Breast epithelium (tissue), 4 donors: ENCODE measurements around the gene MSL3B.
A peak's percentile ranks its signal among the peaks of the same experiment; 100 is the strongest.

Experiments used
- DNase-seq, 2 donors: peaks; one replicate each; pipeline ENCODE4 v3.0.0-alpha.2; 2019; ENCODE audit warnings: low spot score in 2 of 2
- H3K27ac ChIP-seq, 2 donors: fragments of 200-600 bp; sonication (generic) in 1 of 2; one replicate each; pipeline ENCODE4 v1.5.1; 2016 to 2019; ENCODE audit warnings: mild to moderate bottlenecking in 1 of 2
- H3K27me3 ChIP-seq, 2 donors: fragments of 200-600 bp; sonication (generic) in 1 of 2; one replicate each; pipeline versions ENCODE4 v1.5.1 to v1.6.0; 2017 to 2019; ENCODE audit warnings: control low read depth in 1 of 2, mild to moderate bottlenecking in 1 of 2
- H3K36me3 ChIP-seq: fragments of 200-600 bp; one replicate; pipeline ENCODE4 v1.5.1; 2019
- H3K4me1 ChIP-seq, 2 donors: fragments of 200-600 bp; sonication (generic); one replicate each; pipeline ENCODE4 v1.5.1; 2016 to 2019; ENCODE audit warnings: control low read depth in 1 of 2
- H3K4me3 ChIP-seq, 3 donors: fragments of 200-600 bp; sonication (generic); 1 replicate in 2 of 3; 2 replicates in 1 of 3; pipeline ENCODE4 v1.5.1; 2016 to 2019; ENCODE audit warnings: mild to moderate bottlenecking in 3 of 3, moderate library complexity in 2 of 3
- H3K9me3 ChIP-seq, 2 donors: fragments of 200-600 bp; sonication (generic) in 1 of 2; one replicate each; pipeline ENCODE4 v1.5.1; 2016 to 2019; ENCODE audit warnings: control low read depth in 1 of 2
- POLR2A ChIP-seq: fragments of 450-650 bp; IDR thresholded peaks from one replicate; pipeline ENCODE4 v1.6.1; 2016; ENCODE audit warnings: antibody characterized with exemption, mild to moderate bottlenecking, moderate library complexity
- POLR2AphosphoS5 ChIP-seq, 3 donors: sonication (generic); formaldehyde crosslinking; IDR thresholded peaks; one replicate each; pipeline ENCODE4 v1.6.1; 2017; ENCODE audit warnings: antibody characterized with exemption in 3 of 3
- intact Hi-C: fragments of 100-400 bp; cut with DNase I; formaldehyde crosslinking; loops from one replicate; pipeline ENCODE4 v1.15.1; 2023; ENCODE audit warnings: low total_unique reads
- TF ChIP-seq, protein P1 (sequence below), 3 donors: fragments of 450-650 bp; IDR thresholded peaks; one replicate each; pipeline ENCODE4 v1.5.1; 2016 to 2017; ENCODE audit warnings: antibody characterized with exemption in 3 of 3, mild to moderate bottlenecking in 3 of 3, moderate library complexity in 3 of 3

Gene MSL3B

GRCh38 chr2:233837694-233838229, 30.4 kb downstream of the MSL3B start:
- Histone ChIP-seq H3K36me3 (no peaks in the 10 kb centered on the region), H3K4me1 (no peaks in the 10 kb centered on the region), H3K27ac (no peak overlapping the region), H3K27me3 (no peaks in the 10 kb centered on the region), H3K4me3 (no peak overlapping the region), H3K9me3 (no peaks in the 10 kb centered on the region)
- TF ChIP-seq POLR2A = no peak
- no peak for DNase-seq
- intact Hi-C loops = no loop called here

DNA sequence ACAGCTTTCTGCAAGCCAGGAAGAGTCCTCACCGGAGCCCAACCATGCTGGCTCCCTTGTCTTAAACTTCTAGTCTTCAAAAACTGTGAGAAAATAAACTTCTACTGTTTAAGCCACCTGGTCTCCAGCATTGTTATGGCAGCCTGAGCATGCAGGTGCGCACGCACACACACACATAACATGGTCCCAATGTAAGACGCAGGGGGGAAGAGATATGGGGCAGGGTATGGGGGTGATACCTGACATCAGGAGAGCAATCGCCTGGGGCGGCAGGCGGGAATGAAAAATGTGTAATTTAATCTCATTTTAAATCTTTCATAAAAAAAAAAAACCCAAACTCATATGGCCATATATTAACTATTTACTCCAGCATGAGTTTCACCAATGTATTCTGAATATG, 31.8 kb downstream of the MSL3B start:
- Histone ChIP-seq H3K27ac (no peak overlapping the region), H3K4me1 (no peaks in the 10 kb centered on the region), H3K9me3 (no peaks in the 10 kb centered on the region), H3K27me3 (no peaks in the 10 kb centered on the region), H3K36me3 (no peaks in the 10 kb centered on the region), H3K4me3 (no peak overlapping the region)
- no peak for DNase-seq
- TF ChIP-seq POLR2AphosphoS5 (IDR thresholded peaks at IDR 0.05) = no peak
- TF ChIP-seq POLR2A = no peak
- TF ChIP-seq, protein P1, sequence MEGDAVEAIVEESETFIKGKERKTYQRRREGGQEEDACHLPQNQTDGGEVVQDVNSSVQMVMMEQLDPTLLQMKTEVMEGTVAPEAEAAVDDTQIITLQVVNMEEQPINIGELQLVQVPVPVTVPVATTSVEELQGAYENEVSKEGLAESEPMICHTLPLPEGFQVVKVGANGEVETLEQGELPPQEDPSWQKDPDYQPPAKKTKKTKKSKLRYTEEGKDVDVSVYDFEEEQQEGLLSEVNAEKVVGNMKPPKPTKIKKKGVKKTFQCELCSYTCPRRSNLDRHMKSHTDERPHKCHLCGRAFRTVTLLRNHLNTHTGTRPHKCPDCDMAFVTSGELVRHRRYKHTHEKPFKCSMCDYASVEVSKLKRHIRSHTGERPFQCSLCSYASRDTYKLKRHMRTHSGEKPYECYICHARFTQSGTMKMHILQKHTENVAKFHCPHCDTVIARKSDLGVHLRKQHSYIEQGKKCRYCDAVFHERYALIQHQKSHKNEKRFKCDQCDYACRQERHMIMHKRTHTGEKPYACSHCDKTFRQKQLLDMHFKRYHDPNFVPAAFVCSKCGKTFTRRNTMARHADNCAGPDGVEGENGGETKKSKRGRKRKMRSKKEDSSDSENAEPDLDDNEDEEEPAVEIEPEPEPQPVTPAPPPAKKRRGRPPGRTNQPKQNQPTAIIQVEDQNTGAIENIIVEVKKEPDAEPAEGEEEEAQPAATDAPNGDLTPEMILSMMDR (IDR thresholded peaks at IDR 0.05) = no peak
- intact Hi-C loops = no loop called here

GRCh38 chr2:233835230-233836186, 32.7 kb downstream of the MSL3B start:
- Histone ChIP-seq H3K9me3 (no peaks in the 10 kb centered on the region), H3K4me1 (no peaks in the 10 kb centered on the region), H3K27ac (no peak overlapping the region), H3K4me3 (no peak overlapping the region), H3K27me3 (no peaks in the 10 kb centered on the region), H3K36me3 (no peaks in the 10 kb centered on the region)
- no peak for DNase-seq
- intact Hi-C loops = no loop called here
- TF ChIP-seq, protein P1 (IDR thresholded peaks at IDR 0.05) = no peak
- TF ChIP-seq POLR2AphosphoS5 (IDR thresholded peaks at IDR 0.05) (no peak), POLR2A (no peak)

DNA sequence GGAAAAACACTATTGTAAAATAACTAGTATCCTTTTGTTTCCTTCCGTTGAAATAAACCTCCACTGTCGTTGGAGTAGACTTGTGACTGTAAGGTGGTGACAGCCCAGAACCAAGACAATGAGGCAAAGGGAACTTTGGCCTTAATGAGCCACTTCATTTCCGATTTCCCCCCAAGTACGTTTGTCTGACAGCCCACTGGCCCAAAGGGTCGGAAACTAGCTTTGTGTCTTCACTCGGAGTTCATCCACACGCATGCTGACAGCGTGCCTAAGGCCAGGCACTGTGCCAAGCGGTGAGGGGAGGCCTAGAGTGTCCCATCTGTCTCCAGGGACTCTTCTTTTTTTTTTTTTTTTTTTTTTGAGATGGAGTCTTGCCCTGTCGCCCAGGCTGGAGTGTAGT, 34.8 kb downstream of the MSL3B start:
- Histone ChIP-seq H3K4me1 (no peaks in the 10 kb centered on the region), H3K36me3 (no peaks in the 10 kb centered on the region), H3K4me3 (no peak overlapping the region), H3K27me3 (no peaks in the 10 kb centered on the region), H3K27ac (no peak overlapping the region), H3K9me3 (no peaks in the 10 kb centered on the region)
- TF ChIP-seq POLR2A = no peak
- TF ChIP-seq POLR2AphosphoS5 (IDR thresholded peaks at IDR 0.05) = no peak
- TF ChIP-seq, protein P1 (IDR thresholded peaks at IDR 0.05) = no peak
- intact Hi-C loops = no loop called here
- DNase-seq = no peak

DNA sequence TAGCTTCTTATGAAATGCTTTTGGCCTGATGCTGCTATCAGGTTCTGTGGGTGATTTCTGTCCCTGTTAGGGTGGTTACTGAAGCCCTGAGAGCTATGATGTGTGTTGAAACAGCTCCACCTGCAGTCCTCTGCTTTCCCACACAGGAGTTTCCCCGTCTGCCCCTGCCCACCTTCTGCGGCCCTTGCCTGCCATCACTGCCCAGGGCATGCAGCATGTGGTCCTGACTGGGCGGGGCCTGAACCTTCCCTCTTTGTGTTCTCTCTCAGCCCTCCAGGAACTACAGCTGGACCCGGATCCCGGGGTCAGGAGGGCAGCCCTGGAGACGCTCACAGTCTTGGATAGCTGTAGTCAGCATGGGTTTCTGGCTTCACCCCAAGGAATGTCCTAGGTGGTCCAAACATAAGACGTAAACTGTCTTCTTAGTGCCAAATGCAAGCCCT, 35.3 kb downstream of the MSL3B start:
- peak overlapping the region in 1 of 2 donors; percentile 43 for H3K27ac ChIP-seq
- no peak overlapping the region for H3K4me3 ChIP-seq
- no peaks in the 10 kb centered on the region for H3K9me3 ChIP-seq
- intact Hi-C loops = no loop called here
- H3K27me3 ChIP-seq = no peaks in the 10 kb centered on the region
- TF ChIP-seq POLR2A = no peak
- TF ChIP-seq, protein P1 (IDR thresholded peaks at IDR 0.05) = no peak
- no peak for TF ChIP-seq POLR2AphosphoS5 (IDR thresholded peaks at IDR 0.05)
- H3K36me3 ChIP-seq = no peaks in the 10 kb centered on the region
- H3K4me1 ChIP-seq = no peaks in the 10 kb centered on the region
- no peak for DNase-seq
